Stimulated activated CD8-positive, alpha-beta memory T cell treated with anti-CD3 and anti-CD28 coated beads, Interleukin-4, amount 100 ng/mL, for 1 hour (primary cell): ENCODE measurements around the gene CAPS.
"Not testable (repeated sequence)": the region's sequence is repeated elsewhere in the genome, so short reads cannot be mapped to it uniquely, and the experiment has no call there.

Experiments used
- DNase-seq, 2 donors: peaks; one replicate each; pipeline ENCODE4 v3.0.0-alpha.2; 2020; ENCODE audit warnings: low read depth in 2 of 2, low spot score in 1 of 2

The CAPS gene

GRCh38 chr19:5913739-5914357 lies at the start of gene CAPS:
TSS of gene CAPS (plus strand) at chr19:5914254. CDS start at chr19:5914407, 153 bp downstream.
- DNase-seq: no peak

GRCh38 chr19:5864725-5865486 lies 49.1 kb upstream of the CAPS start:
- no peak for DNase-seq

- DNase-seq: no peak
Measured at GRCh38 chr19:5865772-5866171, 48.3 kb upstream of the CAPS start.

DNA sequence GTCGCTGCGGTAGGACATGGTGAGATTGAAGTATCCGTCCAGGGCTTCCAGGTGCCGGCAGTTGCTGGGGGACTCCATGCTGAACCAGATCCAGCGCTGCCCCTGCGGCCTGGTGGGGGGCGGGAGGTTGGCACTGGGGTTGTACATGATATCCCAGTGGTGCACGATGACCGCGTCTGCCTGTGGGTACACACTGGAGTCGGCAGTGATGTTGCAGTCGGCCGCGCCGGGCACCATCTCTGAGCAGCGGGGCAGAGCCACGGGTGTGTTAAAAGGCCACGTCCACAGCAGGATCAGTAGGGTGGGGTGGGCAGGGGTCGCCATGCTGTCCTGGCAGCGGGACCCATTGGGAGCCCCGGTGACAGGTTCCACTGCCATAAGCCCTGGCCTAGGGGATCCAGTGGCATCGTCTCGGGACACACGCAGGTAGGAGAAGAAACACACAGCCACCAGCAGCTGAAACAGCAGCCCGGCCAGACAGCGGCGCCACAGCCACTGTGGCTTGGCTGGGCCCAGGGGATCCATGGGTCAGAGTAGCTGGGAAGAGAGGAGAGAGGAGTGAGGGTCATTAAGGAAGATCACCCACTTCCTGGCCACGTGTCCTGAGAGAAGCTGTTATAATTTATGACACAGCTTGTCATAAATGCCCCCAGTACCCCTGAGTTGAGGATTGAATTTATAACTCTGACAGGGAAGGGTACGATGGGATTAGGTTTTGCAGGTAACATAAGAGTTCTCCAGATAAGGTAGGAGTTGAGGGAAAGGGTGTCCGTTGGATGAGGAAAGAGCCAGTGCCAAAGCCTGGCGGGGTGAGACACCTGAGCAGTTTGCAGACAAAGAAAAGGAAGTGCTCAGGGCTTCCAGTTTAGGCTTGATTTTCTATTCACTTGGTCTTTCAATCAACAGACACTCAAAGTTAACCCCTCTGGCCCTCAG lies 46.6 kb upstream of the CAPS start:
- no peak for DNase-seq

DNA sequence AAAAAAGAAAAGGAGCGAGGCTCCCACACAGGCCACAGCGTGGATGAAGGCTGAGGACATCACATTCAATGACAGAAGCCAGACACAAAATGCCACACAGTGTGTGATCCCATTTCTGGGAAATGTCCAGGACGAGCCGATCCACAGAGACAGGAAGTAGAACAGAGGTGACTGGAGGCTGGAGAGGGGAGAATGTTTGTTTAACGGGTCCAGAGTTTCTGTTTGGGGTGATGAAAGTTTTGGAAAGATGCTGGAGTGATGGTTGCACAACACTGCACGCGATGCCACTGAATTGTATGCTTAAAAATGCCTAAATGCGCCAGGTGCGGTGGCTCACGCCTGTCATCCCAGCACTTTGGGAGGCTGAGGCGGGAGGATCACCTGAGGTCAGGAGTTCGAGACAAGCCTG lies 43.1 kb upstream of the CAPS start:
- no peak for DNase-seq

- DNase-seq: no peak
Measured at GRCh38 chr19:5873617-5874199, 40.3 kb upstream of the CAPS start.

DNA sequence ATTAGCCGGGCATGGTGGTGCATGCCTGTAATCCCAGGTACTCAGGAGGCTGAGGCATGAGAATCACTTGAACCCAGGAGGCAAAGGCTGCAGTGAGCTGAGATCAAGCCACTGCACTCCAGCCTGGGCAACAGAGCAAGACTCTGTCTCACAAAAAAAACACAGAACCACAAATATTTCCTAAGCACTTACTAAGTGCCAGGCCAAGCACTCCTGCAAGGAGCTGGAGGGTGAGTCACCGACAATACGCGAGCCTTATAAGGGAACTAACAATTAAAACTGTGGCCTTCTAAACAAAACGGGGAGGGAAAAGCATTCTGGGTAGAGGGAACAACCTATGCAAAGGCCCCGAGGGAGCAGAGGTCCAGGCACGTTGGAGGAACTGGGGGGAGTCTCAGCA lies 39.6 kb upstream of the CAPS start:
- not testable (repeated sequence) for DNase-seq

DNA sequence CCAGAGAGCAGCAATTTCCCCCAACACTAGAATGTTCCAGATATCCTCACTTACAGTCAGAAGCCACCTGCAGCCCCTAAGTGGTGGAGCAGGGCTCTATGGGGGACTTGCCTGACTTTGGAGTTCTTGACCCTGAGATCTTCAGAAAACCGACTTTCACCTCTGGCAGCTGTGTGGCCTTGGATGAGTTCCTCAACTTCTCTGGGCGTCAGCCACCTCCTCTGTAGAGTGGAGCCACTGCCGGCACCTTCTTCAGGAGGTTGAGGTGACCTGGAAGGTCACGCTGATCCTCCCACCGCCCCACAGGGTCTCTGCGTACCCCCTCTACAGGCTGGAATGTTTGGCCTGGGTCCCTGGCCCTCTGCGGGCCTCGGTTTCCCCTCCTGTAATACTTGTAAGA lies 36.6 kb upstream of the CAPS start:
- DNase-seq: no peak

GRCh38 chr19:5877882-5878281 lies 36.2 kb upstream of the CAPS start:
- no peak for DNase-seq

DNA sequence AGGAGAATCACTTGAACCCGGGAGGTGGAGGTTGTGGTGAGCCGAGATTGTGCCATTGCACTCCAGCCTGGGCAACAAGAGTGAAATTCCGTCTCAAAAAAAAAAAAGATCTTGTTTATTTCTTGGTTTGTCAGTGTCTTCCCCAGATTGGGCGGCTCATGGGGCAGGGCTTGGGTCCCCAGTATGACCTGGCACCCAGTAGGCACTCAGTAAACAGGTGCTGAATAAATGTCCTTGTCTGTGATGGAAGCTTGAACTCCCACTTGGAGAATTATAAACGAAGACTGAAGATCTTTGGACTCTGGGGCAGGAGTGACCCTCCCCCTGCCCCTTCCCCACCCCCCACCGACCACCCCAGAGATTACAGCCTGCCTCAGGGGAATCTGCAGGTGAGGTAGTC lies 33.9 kb upstream of the CAPS start:
- no peak for DNase-seq

DNA sequence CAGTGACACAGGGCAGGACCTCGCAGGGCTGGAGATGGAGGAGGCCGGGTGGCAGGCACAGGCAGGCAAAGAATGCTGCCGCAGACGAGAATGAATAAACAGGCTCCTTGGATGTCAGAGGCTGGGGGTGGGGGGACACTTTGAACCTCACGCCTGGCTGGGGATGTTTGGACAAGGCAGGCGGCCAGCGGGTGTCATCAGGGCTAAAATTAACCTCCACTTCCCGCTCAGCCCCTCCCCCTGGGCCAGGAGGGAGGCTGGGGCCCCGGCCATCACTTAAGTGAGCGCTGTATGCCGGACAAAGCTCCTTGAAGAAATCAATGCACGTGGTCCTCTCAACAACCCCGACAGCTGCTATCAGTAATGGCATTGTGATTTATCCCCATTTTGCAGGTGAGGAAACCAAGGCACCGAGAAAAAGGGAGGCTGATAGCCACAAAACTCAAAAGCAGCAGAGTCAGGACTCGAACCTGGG lies 33.4 kb upstream of the CAPS start:
- no peak for DNase-seq

DNA sequence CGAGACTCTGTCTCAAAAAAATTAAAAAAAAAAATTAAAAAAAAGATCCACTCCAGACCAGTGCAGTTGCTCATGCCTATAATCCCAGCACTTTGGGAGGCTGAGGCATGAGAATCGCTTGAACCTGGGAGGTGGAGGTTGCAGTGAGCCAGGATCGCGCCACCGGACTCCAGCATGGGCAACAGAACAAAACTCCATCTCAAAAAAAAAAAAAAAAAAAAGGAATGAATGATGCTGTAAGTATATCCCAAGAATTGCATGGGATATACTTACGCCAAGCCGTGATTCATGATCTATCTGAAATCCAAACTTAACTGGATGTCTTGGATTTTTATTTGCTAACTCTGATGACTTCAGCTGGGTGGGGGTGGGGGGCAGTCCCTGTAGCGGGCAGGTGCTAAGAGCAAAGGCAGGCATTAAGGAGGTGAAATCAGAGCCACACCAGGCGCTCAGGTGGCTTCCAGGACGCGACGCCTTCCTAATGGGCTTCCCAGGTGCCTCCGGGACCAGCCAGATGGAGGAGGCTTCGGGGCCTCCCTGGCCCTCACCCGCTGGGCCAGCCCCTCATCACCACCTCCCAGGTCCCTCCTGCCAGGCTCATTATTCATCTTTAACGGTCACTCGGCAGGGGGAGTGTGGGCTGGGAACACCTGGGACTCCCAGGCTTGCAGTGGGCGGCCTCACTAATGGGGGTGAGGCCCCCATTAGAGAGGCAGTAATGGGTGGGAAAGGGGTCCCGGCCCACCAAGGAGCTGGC lies 32.3 kb upstream of the CAPS start:
- no peak for DNase-seq

- DNase-seq: no peak
Measured at GRCh38 chr19:5882421-5882968, 31.6 kb upstream of the CAPS start.

DNA sequence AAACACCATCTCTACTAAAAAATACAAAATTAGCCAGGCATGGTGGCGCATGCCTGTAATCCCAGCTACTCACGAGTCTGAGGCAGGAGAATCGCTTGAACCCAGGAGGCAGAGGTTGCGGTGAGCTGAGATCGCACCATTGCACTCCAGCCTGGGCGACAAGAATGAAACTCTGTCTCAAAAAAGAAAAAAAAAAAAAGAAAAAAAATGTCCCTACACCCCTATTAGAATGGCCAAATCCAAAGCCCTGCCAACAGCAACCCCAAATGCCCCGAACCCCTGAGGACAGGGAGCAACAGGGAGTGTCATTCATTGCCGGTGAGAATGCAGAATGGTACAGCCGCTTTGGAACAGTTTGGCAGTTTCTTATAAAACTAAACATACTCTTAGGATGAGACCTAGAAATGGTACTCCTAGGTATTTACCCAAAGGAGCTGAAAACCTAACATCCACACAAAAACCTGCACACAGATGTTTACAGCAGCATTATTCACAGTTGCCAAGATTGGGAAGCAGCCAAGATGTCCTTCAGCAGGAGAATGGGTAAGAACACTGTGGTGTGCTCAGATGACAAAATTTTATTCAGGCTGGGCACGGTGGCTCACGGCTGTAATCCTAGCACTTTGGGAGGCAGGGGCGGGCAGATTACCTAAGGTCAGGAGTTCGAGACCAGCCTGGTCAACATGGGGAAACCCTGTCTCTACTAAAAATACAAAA lies 30.7 kb upstream of the CAPS start:
- not testable (repeated sequence) for DNase-seq

DNA sequence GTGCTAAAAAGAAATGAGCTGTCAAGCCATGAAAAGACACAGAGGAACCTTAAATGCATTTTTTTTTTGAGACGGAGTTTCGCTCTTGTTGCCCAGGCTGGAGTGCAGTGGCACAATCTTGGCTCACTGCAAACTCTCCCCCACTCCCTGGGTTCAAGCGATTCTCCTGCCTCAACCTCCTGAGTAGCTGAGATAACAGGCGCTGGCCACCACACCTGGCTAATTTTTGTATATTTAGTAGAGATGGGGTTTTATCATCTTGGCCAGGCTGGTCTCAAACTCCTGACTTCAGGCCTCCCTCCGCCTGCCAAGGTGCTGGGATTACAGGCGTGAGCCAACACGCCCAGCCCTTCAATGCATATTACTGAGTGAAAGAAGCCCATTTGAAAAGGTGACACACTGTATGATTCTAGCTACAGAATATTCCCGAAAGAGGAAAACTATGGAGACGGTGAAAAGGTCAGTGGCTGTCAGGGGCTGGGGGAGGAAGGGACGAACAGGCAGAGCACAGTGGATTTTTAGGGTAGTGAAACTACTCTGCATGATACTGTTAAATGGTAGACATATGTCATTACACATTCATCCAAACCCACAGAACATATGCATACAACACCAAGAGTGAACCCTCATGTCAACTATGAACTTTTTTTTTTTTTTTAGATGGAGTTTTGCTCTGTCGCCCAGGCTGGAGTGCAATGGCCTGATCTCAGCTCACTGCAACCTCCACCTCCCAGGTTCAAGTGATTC lies 29.8 kb upstream of the CAPS start:
- DNase-seq: not testable (repeated sequence)

- no peak for DNase-seq
Measured at GRCh38 chr19:5889288-5889971, 24.6 kb upstream of the CAPS start.

GRCh38 chr19:5890099-5890498 lies 24.0 kb upstream of the CAPS start:
- DNase-seq: no peak

GRCh38 chr19:5891572-5891937 lies 22.5 kb upstream of the CAPS start:
- DNase-seq: no peak
